ENCODE results near the gene GLP2R.

GRCh38 chr17:9926150-9926804 lies 100.6 kb downstream of the GLP2R start:
- TF ChIP-seq SP1 (IDR thresholded peaks at IDR 0.05) (no peak), ZNF384 (IDR thresholded peaks at IDR 0.05) (no peak), BHLHE40 (IDR thresholded peaks at IDR 0.05; ENCODE audit: borderline replicate concordance) (no peak), LEF1 (IDR thresholded peaks at IDR 0.05; ENCODE audit: borderline replicate concordance) (no peak), FOXM1 (IDR thresholded peaks at IDR 0.05; ENCODE audit: borderline replicate concordance) (no peak), ARNT (IDR thresholded peaks at IDR 0.05) (no peak), TARDBP (IDR thresholded peaks at IDR 0.05) (no peak), ELF4 (IDR thresholded peaks at IDR 0.05) (no peak), FOXA1 (IDR thresholded peaks at IDR 0.05) (no peak)
- TF ChIP-seq, protein P1, sequence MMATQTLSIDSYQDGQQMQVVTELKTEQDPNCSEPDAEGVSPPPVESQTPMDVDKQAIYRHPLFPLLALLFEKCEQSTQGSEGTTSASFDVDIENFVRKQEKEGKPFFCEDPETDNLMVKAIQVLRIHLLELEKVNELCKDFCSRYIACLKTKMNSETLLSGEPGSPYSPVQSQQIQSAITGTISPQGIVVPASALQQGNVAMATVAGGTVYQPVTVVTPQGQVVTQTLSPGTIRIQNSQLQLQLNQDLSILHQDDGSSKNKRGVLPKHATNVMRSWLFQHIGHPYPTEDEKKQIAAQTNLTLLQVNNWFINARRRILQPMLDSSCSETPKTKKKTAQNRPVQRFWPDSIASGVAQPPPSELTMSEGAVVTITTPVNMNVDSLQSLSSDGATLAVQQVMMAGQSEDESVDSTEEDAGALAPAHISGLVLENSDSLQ (IDR thresholded peaks at IDR 0.05) = no peak
